Measurements from ENCODE around the gene BMI1. TPM values are rescaled to one million over a fixed set of nuclear protein-coding genes. Genes with fewer than 3 reads are reported as not detected.
A peak's percentile ranks its signal among the peaks of the same experiment; 100 is the strongest.

Gene BMI1
- total RNA-seq, 1 experiment from 2014 or later, result 6.8 TPM

DNA sequence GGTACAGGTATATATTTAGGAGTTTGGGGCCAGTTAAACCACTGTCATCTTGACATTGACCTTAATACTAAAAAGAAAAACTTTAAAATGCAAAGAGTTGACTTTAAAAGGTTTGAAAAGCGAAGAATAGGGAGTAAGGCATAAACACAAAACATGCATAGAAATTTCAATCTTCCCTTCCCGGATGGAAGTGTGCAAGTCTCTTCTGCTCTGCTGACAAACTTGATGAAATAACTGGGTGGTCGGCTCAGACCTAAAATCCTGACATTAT is 21.0 kb downstream of the BMI1 start:
- H3K27me3 Mint-ChIP-seq (ENCODE audit: low read depth), result peaks cover 97% of the 10 kb centered on the region

More for the DNA sequence above, 21.0 kb downstream of the BMI1 start:
- no peak overlapping the region for H2BK5ac ChIP-seq (ENCODE audit: insufficient read length, low read length)
- H3K14ac ChIP-seq (ENCODE audit: insufficient read depth, low read length), result no peak overlapping the region
- no peak for DNase-seq
- H2BK120ac ChIP-seq (ENCODE audit: low read depth, low read length, poor library complexity, severe bottlenecking), result no peak overlapping the region
- H3K23ac ChIP-seq (ENCODE audit: insufficient read length, low read depth, low read length), result no peak overlapping the region
- H3T11ph ChIP-seq (ENCODE audit: low read length), result no peak overlapping the region
- no peak overlapping the region for H2AK5ac ChIP-seq (ENCODE audit: insufficient read length, low read length)
- H4K5ac ChIP-seq (ENCODE audit: insufficient read length, low read depth, low read length), result no peak overlapping the region
- H3K56ac ChIP-seq (ENCODE audit: insufficient read length, low read depth, low read length), result no peak overlapping the region
- no peak overlapping the region for H2BK20ac ChIP-seq (ENCODE audit: low read depth, low read length, poor library complexity, severe bottlenecking)
- peaks cover 4% of the 10 kb centered on the region; the same call in 1 of the 2 replicates for H3K4me1 ChIP-seq (ENCODE audit: insufficient read depth, low read length)
- no peak for TF ChIP-seq CTCF (conservative IDR thresholded peaks at IDR 0.05)
- H3K79me1 ChIP-seq (ENCODE audit: insufficient read depth, low read depth, low read length, poor library complexity, severe bottlenecking), result no peaks in the 10 kb centered on the region
- peaks cover 18% of the 10 kb centered on the region for H3K23me2 ChIP-seq (ENCODE audit: insufficient read length, low read depth, low read length, poor library complexity, severe bottlenecking)
- H3K9ac ChIP-seq (ENCODE audit: extremely low read depth, insufficient read length, low read length), result no peak overlapping the region
- H3K18ac ChIP-seq (ENCODE audit: insufficient read length, low read depth, low read length), result no peak overlapping the region
- no peak overlapping the region for H2AFZ ChIP-seq (ENCODE audit: low read length)
- whole genome bisulfite sequencing (ENCODE audit: extremely low coverage, insufficient read length, low lambda C conversion rate), result no CpG with 5 or more reads among the region's 3 CpGs
- peaks cover 0 to 5% of the 10 kb centered on the region in 2 experiments; a peak in 3 of 5 replicates for H3K9me3 Mint-ChIP-seq
- peaks cover 69% of the 10 kb centered on the region for H3K27me3 ChIP-seq (ENCODE audit: insufficient read depth, low read length)
- H3K4me2 ChIP-seq (ENCODE audit: insufficient read depth, insufficient read length, low read length), result no peak overlapping the region
- no peaks in the 10 kb centered on the region for H3K79me2 ChIP-seq (ENCODE audit: insufficient read depth, low read length)
- H3K9me3 ChIP-seq (ENCODE audit: control insufficient read depth, low read depth, low read length), result no peaks in the 10 kb centered on the region
- no peak overlapping the region for H3K27ac ChIP-seq (ENCODE audit: insufficient read length, low read depth, low read length)
- no peaks in the 10 kb centered on the region for H4K20me1 ChIP-seq (ENCODE audit: control insufficient read depth, insufficient read depth, insufficient read length)
- H2BK15ac ChIP-seq (ENCODE audit: low read depth, low read length), result no peak overlapping the region
- no peak overlapping the region for H2BK12ac ChIP-seq (ENCODE audit: insufficient read length, low read depth, low read length)
- H4K8ac ChIP-seq (replicated peaks; ENCODE audit: insufficient read length, low read depth, low read length), result no peak overlapping the region
- no peak overlapping the region for H3K27ac Mint-ChIP-seq
- H3K4ac ChIP-seq (ENCODE audit: low read depth, low read length), result no peak overlapping the region
- H4K91ac ChIP-seq (ENCODE audit: insufficient read length, low read depth, low read length), result no peak overlapping the region
- 0 out of 5 replicates have a peak overlapping the region, but pooled peaks of 1 of the 2 experiments have one; percentile 32 for H3K4me3 Mint-ChIP-seq
- H3K36me3 Mint-ChIP-seq (ENCODE audit: insufficient read depth in 1 of 3, low read depth in 3 of 3), result no peaks in the 10 kb centered on the region; a peak in 1 of 7 replicates
- H3K4me1 Mint-ChIP-seq, result peaks cover 5 to 20% of the 10 kb centered on the region in 2 experiments
